HepG2 (cell line): ENCODE data around the gene SAMD4A. TPM values are rescaled to one million over a fixed set of nuclear protein-coding genes. Genes with fewer than 3 reads are reported as not detected.

ENCODE experiments used
- ATAC-seq: fragments of 200-7000 bp; cut with Tn5 transposase; 3 replicates; pipeline ENCODE4 v1.9.1; 2020; ENCODE audit warnings: mild to moderate bottlenecking, moderate library complexity
- BruUV-seq: library from RNA; stranded (reverse); fragments of 400-500 nt; replicated peaks from 2 replicates; lab custom pipeline; 2021; lab: Mats Ljungman, UMichigan
- CTCF ChIA-PET: fragments of 300-600 bp; formaldehyde crosslinking; extraction: SDS; loops from one replicate; lab custom pipeline; 2021; ENCODE audit warnings: low total read pairs, inconsistent platforms, low intra/inter-chr PET ratio; lab: Yijun Ruan, JAX
- POLR2A ChIA-PET: fragments of 350-600 bp; sonication (Branson Sonifier 250); formaldehyde crosslinking; loops from one replicate; lab custom pipeline; 2020; ENCODE audit warnings: antibody characterized with exemption, inconsistent platforms; lab: Yijun Ruan, JAX
- DNase-seq: peaks from one replicate; pipeline ENCODE4 v3.0.0-alpha.2; 2015; ENCODE audit warnings: low spot score
- FAIRE-seq: peaks from 3 replicates; lab custom pipeline; 2011; peaks lifted over from hg19 to GRCh38; lab: Jason Lieb, UNC
- H2AFZ ChIP-seq: one replicate; pipeline ENCODE4 v1.6.1; 2011; ENCODE audit warnings: low read length, inconsistent platforms
- H3K27ac ChIP-seq: fragments of 300-600 bp; 3 replicates; pipeline ENCODE4 v1.8.0; 2011; ENCODE audit warnings: mixed run types, mild to moderate bottlenecking, mixed read lengths, low read length, inconsistent platforms; ENCODE audit not compliant: insufficient read depth; ENCODE audit errors: extremely low read length
- H3K27me3 ChIP-seq, 2 experiments: fragments of 200-600 bp in 1 of 2; 2 replicates in 1 of 2; 3 replicates in 1 of 2; pipeline versions ENCODE4 v1.6.0 to v1.8.0; 2011; ENCODE audit warnings: low read length in 2 of 2, mild to moderate bottlenecking in 2 of 2, moderate library complexity in 2 of 2, inconsistent platforms in 1 of 2; ENCODE audit not compliant: insufficient read depth in 2 of 2, control insufficient read depth in 1 of 2
- H3K36me3 ChIP-seq, 2 experiments: fragments of 200-600 bp in 1 of 2; replicated peaks in 1 of 2; 2 replicates in 1 of 2; 3 replicates in 1 of 2; pipeline versions ENCODE4 v1.5.1 to v1.8.0; 2011; ENCODE audit warnings: low read length in 2 of 2, inconsistent platforms in 1 of 2; ENCODE audit not compliant: insufficient read depth in 2 of 2, control insufficient read depth in 1 of 2
- H3K4me1 ChIP-seq: 2 replicates; pipeline ENCODE4 v1.5.1; 2012; ENCODE audit warnings: low read length, inconsistent platforms; ENCODE audit not compliant: insufficient read depth
- H3K4me2 ChIP-seq: 2 replicates; pipeline ENCODE4 v1.6.0; 2011; ENCODE audit warnings: low read depth, low read length, inconsistent platforms
- H3K4me3 ChIP-seq, 3 experiments: fragments of 200-600 bp in 1 of 3; sonication (generic), shearing (Covaris generic) in 1 of 3; replicated peaks in 1 of 3; 2 replicates each; pipeline ENCODE4 v1.5.1; 2011 to 2016; ENCODE audit warnings: low read length in 3 of 3, inconsistent platforms in 2 of 3, low read depth in 2 of 3, mild to moderate bottlenecking in 2 of 3, control low read depth in 1 of 3, mixed read lengths in 1 of 3; ENCODE audit not compliant: insufficient read depth in 1 of 3
- H3K79me2 ChIP-seq: one replicate; pipeline ENCODE4 v1.6.1; 2011; ENCODE audit warnings: low read length, inconsistent platforms; ENCODE audit not compliant: insufficient read depth
- H3K9ac ChIP-seq: 2 replicates; pipeline ENCODE4 v1.6.0; 2011; ENCODE audit warnings: mild to moderate bottlenecking, low read depth, low read length, inconsistent platforms; ENCODE audit not compliant: insufficient read depth
- H3K9me3 ChIP-seq: 2 replicates; pipeline ENCODE4 v1.5.1; 2012; ENCODE audit warnings: mild to moderate bottlenecking, low read length
- H4K20me1 ChIP-seq: 2 replicates; pipeline ENCODE4 v1.6.0; 2011; ENCODE audit warnings: inconsistent platforms, mild to moderate bottlenecking, low read length, moderate library complexity; ENCODE audit not compliant: insufficient read depth
- MLLT10 ChIP-seq: sonication (generic); formaldehyde crosslinking; IDR thresholded peaks from 2 replicates; pipeline ENCODE4 v1.4.0; 2020; ENCODE audit warnings: missing genetic modification reagents
- RBM22 ChIP-seq: fragments of 200-400 bp; formaldehyde crosslinking; optimal IDR thresholded peaks from 2 replicates; pipeline ENCODE3; 2017; ENCODE audit warnings: mild to moderate bottlenecking, low read length, moderate library complexity
- SAFB2 ChIP-seq: sonication (generic); formaldehyde crosslinking; IDR thresholded peaks from 2 replicates; pipeline ENCODE4 v1.5.1; 2020; ENCODE audit warnings: missing genetic modification reagents, low read depth, mild to moderate bottlenecking, borderline replicate concordance
- ZFP36L2 ChIP-seq: sonication (generic); formaldehyde crosslinking; IDR thresholded peaks from 2 replicates; pipeline ENCODE4 v1.4.0; 2020; ENCODE audit warnings: missing genetic modification reagents
- ZFP41 ChIP-seq: sonication (generic); formaldehyde crosslinking; IDR thresholded peaks from 2 replicates; pipeline ENCODE4 v1.4.0; 2020; ENCODE audit warnings: mild to moderate bottlenecking, missing genetic modification reagents, borderline replicate concordance
- ZNF354B ChIP-seq: sonication (generic); formaldehyde crosslinking; IDR thresholded peaks from 2 replicates; pipeline ENCODE4 v1.8.0; 2022; ENCODE audit warnings: mild to moderate bottlenecking, missing genetic modification reagents
- ZNF430 ChIP-seq: sonication (generic); formaldehyde crosslinking; IDR thresholded peaks from 2 replicates; pipeline ENCODE4 v1.9.0; 2021; ENCODE audit warnings: mild to moderate bottlenecking, missing genetic modification reagents
- WGBS: methylation state at CpG from one replicate; pipeline ENCODE4 v1.1.6; 2017; ENCODE audit warnings: low lambda C conversion rate; 5-methylcytosine and 5-hydroxymethylcytosine counted together
- in situ Hi-C: cut with HindIII; loops from 2 replicates; pipeline ENCODE4 v1.10.0; 2017; ENCODE audit warnings: low pct_unique_long_range_greater_than_20kb; ENCODE audit not compliant: extremely low pct_ligation_motif_present
- intact Hi-C: fragments of 100-400 bp; cut with micrococcal nuclease; formaldehyde crosslinking; loops from one replicate; pipeline ENCODE4 v1.10.0; 2022; ENCODE audit not compliant: unreplicated experiment
- polyA plus RNA-seq, 8 experiments: library from polyadenylated mRNA; depleted of rRNA in 3 of 8; stranded (reverse) in 7 of 8; unstranded in 1 of 8; fragments of >200 nt; fragmentation: Illumina TruSeq in 4 of 8; extraction: Trizol in 4 of 8; gene quantifications; 2 replicates each; pipeline versions ENCODE4 v1.2.1 to v1.2.3, GENCODE V29; 2011 to 2016; ENCODE audit warnings: low read depth in 4 of 8, missing spikeins in 1 of 8, mixed read lengths in 1 of 8; ENCODE audit not compliant: insufficient read depth in 1 of 8
- total RNA-seq, 5 experiments: library from RNA; depleted of rRNA; stranded (reverse); fragments of >200 nt; fragmentation: Illumina TruSeq; extraction: Trizol; gene quantifications; 2 replicates each; pipeline ENCODE4 v1.2.3, GENCODE V29; 2016; ENCODE audit warnings: low read depth in 1 of 5
- TF ChIP-seq, protein P1 (sequence below): IDR thresholded peaks from 2 replicates; pipeline ENCODE4 v1.6.1; 2016; ENCODE audit warnings: missing biosample characterization, missing genetic modification reagents, low read depth

Gene SAMD4A
- total and polyA plus RNA-seq, 2 of the 13 experiments (the other 11 are each of a cell fraction or from before 2014, with no cell fraction given) = 11.8 to 13.0 TPM

DNA sequence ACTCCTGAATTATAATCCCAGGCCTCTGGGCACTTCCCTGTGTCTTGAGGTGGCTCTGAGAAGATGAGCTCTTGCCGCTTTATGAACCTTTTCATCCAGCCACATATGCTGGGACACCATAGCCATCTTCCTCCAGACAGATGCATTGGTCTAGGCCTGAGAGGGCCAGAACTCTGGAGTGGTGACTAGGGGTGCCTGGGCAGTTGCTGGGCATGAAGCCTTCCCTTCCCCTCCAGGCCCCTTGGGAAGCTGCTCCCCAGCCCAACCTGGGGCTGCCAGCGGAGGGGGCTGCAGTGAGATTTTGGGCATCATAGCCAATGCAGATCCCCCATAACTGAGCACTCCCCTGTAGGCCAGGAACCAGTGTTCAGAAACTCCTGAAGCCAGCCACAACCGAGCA is 200.5 kb downstream of the SAMD4A start:
- H3K9me3 ChIP-seq = no peaks in the 10 kb centered on the region
- CTCF ChIA-PET = no interaction called here
- peaks cover 18% of the 10 kb centered on the region for H3K4me1 ChIP-seq
- no peak overlapping the region for H3K4me3 ChIP-seq
- POLR2A ChIA-PET = no interaction called here
- FAIRE-seq (no peak), DNase-seq (no peak), ATAC-seq (no peak)
- no peak overlapping the region for H3K4me2 ChIP-seq
- H2AFZ ChIP-seq = no peak overlapping the region
- H3K27me3 ChIP-seq = no peaks in the 10 kb centered on the region
- H3K27ac ChIP-seq = no peak overlapping the region
- H3K36me3 ChIP-seq = peaks cover 40 to 90% of the 10 kb centered on the region in 2 experiments
- intact Hi-C loops (no loop called here), in situ Hi-C loops (no loop called here)
- BruUV-seq = no TSS peak
- no peaks in the 10 kb centered on the region for H4K20me1 ChIP-seq
- no peak overlapping the region for H3K9ac ChIP-seq
- no peaks in the 10 kb centered on the region for H3K79me2 ChIP-seq
- 86% methylated on average over 1 of the region's 3 CpGs for WGBS
- TF ChIP-seq ZNF354B (CRISPR knock-in tag) (no peak), MLLT10 (CRISPR knock-in tag) (no peak), ZNF430 (CRISPR knock-in tag) (no peak), ZFP41 (CRISPR knock-in tag) (no peak), SAFB2 (no peak), ZFP36L2 (no peak)

- H3K27me3 ChIP-seq = no peaks in the 10 kb centered on the region
- no peak overlapping the region for H2AFZ ChIP-seq
- no peak overlapping the region for H3K4me2 ChIP-seq
- peaks cover 25% of the 10 kb centered on the region for H3K4me1 ChIP-seq
- intact Hi-C loops = no loop called here
- H3K27ac ChIP-seq = no peak overlapping the region
- no peak overlapping the region for H3K4me3 ChIP-seq
- TF ChIP-seq, protein P1, sequence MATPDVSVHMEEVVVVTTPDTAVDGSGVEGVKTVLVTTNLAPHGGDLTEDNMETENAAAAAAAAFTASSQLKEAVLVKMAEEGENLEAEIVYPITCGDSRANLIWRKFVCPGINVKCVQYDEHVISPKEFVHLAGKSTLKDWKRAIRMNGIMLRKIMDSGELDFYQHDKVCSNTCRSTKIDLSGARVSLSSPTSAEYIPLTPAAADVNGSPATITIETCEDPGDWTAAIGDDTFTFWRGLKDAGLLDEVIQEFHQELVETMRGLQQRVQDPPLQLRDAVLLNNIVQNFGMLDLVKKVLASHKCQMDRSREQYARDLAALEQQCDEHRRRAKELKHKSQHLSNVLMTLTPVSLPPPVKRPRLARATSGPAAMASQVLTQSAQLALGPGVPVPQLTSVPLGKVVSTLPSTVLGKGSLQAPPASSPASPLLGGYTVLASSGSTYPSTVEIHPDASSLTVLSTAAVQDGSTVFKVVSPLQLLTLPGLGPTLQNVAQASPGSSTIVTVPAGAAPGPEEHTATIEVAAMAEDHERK (CRISPR knock-in tag) = no peak
- TF ChIP-seq RBM22 = peak; percentile 22
- FAIRE-seq = no peak
- no peak for DNase-seq
- no peak overlapping the region for H3K9ac ChIP-seq
- H4K20me1 ChIP-seq = no peaks in the 10 kb centered on the region
- no peaks in the 10 kb centered on the region for H3K79me2 ChIP-seq
- in situ Hi-C loops = no loop called here
- ChIA-PET POLR2A (no interaction called here), CTCF (no interaction called here)
- no TSS peak for BruUV-seq
- no peaks in the 10 kb centered on the region for H3K9me3 ChIP-seq
- 94% methylated on average over 9 of the region's 9 CpGs for WGBS
- H3K36me3 ChIP-seq = peaks cover 38 to 87% of the 10 kb centered on the region in 2 experiments
- no peak for ATAC-seq
Measured at GRCh38 chr14:54768501-54769129, 201.7 kb downstream of the SAMD4A start.
